ENCODE data around the gene KRT2.

KRT2 gene

DNA sequence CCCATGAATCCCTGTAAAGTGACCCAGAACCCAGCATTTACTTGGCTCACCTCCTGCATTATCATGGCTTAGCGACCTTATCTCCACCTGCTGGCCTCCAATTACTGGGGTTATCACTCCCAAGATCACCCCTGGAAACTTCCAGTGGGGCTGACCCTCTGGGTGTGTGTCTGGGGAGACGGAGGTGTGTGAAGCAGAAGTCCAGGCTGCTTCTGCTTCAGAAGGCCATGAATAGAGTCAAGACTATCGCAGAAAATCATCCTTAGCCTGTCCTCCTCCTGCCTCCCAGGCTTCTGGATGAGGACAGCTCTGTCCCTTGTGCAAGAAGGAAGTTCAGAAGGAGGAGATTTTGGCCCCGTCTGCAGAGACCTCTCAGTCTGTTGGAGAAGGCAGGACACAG is 50.3 kb downstream of the KRT2 start:
- DNase-seq (ENCODE audit: insufficient read length, low spot score) (no peak), FAIRE-seq (no peak)
- TF ChIP-seq, protein P1, sequence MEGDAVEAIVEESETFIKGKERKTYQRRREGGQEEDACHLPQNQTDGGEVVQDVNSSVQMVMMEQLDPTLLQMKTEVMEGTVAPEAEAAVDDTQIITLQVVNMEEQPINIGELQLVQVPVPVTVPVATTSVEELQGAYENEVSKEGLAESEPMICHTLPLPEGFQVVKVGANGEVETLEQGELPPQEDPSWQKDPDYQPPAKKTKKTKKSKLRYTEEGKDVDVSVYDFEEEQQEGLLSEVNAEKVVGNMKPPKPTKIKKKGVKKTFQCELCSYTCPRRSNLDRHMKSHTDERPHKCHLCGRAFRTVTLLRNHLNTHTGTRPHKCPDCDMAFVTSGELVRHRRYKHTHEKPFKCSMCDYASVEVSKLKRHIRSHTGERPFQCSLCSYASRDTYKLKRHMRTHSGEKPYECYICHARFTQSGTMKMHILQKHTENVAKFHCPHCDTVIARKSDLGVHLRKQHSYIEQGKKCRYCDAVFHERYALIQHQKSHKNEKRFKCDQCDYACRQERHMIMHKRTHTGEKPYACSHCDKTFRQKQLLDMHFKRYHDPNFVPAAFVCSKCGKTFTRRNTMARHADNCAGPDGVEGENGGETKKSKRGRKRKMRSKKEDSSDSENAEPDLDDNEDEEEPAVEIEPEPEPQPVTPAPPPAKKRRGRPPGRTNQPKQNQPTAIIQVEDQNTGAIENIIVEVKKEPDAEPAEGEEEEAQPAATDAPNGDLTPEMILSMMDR (IDR thresholded peaks at IDR 0.05; ENCODE audit: insufficient read depth, missing control alignments), result no peak

DNA sequence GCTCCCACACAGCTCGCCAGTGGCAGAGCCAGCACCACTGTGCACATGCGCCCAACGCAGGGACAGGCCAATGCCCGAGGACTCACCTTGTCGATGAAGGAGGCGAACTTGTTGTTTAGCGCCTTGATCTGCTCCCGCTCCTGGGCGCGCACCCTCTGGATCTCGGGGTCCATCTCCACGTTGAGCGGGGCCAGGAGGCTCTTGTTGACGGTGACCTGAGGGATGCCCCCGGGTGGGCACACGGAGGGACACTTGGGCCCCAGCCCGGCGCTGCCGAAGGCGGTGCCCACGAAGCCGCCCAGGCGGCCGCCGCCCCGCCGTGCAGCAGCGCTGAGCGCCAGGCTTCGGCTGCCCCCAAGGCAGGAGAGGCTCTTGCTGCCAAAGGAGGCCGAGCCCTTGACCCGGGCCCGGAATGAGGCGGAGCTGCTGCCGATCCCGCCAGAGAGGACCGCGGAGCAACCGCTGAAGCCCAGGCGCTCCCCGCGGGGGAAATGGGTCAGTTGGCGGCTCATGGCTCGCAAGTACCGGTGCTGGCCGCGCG is 51.0 kb downstream of the KRT2 start, which contains the start of gene KRT72:
TSS of gene KRT72 (minus strand) at position 523 of the 541 bp plus-strand sequence. CDS start at position 512, 11 bp downstream.
- TF ChIP-seq, protein P1 (IDR thresholded peaks at IDR 0.05; ENCODE audit: insufficient read depth, missing control alignments), result no peak
- FAIRE-seq (no peak), DNase-seq (ENCODE audit: insufficient read length, low spot score) (no peak)

DNA sequence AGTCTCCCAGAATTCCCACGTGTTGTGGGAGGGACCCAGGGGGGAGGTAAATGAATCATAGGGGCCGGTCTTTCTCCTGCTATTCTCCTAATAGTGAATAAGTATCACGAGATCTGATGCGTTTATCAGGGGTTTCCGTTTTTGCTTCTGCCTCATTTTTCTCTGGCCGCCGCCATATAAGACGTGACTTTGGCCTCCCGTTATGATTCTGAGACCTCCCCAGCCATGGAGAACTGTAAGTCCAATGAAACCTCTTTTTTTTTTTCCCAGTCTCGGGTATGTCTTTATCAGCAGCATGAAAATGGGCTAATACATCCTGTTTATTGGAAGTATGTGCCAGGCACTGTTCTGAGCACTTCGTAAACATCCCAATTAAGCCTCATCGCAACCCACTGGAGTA is 51.5 kb downstream of the KRT2 start:
- TF ChIP-seq, protein P1 (IDR thresholded peaks at IDR 0.05; ENCODE audit: insufficient read depth, missing control alignments), result no peak
- DNase-seq (ENCODE audit: insufficient read length, low spot score), result no peak
- FAIRE-seq, result no peak

DNA sequence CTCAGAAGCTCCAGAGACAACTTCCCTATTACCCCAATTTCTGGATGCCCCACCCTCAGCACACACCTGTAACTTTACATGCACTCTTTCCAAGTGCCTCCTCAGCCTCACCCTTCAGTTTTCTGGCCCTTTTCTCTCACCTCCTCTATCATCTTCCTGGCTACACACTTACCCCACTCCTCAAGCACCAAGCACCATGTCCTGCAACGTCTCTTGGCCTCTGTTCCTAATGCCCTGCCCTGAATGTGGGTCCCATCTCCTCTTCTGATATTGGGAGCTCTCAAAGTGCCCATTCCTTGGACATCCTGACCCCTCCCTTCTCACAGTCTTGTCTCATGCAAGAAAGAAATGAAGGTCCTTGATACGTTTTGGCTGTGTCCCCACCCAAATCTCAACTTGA is 51.9 kb downstream of the KRT2 start:
- TF ChIP-seq, protein P1 (IDR thresholded peaks at IDR 0.05; ENCODE audit: insufficient read depth, missing control alignments), result no peak
- DNase-seq (ENCODE audit: insufficient read length, low spot score) (no peak), FAIRE-seq (no peak)

DNA sequence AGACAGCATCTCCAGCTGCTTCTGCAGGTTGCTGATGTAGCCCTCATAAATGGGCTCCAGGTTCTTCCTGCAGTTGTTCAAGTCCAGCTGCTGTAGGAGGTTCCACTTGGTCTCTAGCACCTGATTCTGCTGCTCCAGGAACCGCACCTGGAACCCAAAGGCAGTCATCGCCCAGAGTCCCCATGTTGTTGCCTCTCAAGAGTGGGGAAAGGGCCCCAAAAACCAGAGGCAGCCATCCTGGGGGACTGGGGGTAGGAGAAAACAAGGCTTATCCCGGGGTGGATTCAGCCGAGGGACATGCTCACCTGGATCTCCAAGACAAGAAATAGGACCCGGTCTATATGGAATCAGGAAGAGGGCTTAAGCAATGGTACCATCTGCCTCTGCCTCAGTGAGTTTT is 53.0 kb downstream of the KRT2 start:
- FAIRE-seq, result no peak

More for the DNA sequence above, 53.0 kb downstream of the KRT2 start:
- TF ChIP-seq, protein P1 (IDR thresholded peaks at IDR 0.05; ENCODE audit: insufficient read depth, missing control alignments), result no peak
- no peak for DNase-seq (ENCODE audit: insufficient read length, low spot score)

Data from D721Med (cell line).